Mesodermal cell (in vitro differentiated cells): ENCODE measurements around the gene ZNF584.

Experiments used
- H3K27ac ChIP-seq: 2 replicates; pipeline ENCODE4 v1.7.0; 2013; ENCODE audit warnings: mild to moderate bottlenecking, low read depth, low read length, moderate library complexity; ENCODE audit not compliant: severe bottlenecking
- H3K36me3 ChIP-seq: 2 replicates; pipeline ENCODE4 v1.7.1; 2013; ENCODE audit warnings: mild to moderate bottlenecking, low read length, moderate library complexity; ENCODE audit not compliant: control insufficient read depth, insufficient read depth
- H3K4me1 ChIP-seq: one replicate; pipeline ENCODE4 v1.7.1; 2013; ENCODE audit warnings: mild to moderate bottlenecking, low read length; ENCODE audit not compliant: insufficient read depth, control insufficient read depth, poor library complexity, severe bottlenecking
- H3K4me3 ChIP-seq: 2 replicates; pipeline ENCODE4 v1.7.0; 2013; ENCODE audit warnings: low read length, control low read depth, mild to moderate bottlenecking; ENCODE audit not compliant: insufficient read depth, poor library complexity, severe bottlenecking; ENCODE audit errors: extremely low read depth
- H3K9me3 ChIP-seq: 2 replicates; pipeline ENCODE4 v1.7.1; 2013; ENCODE audit warnings: mild to moderate bottlenecking, low read length, moderate library complexity; ENCODE audit not compliant: control insufficient read depth
- WGBS, 2 experiments: methylation state at CpG; one replicate each; pipeline ENCODE4 v1.1.5; 2013; ENCODE audit warnings: missing lambda C conversion rate in 2 of 2; ENCODE audit not compliant: insufficient coverage in 2 of 2; 5-methylcytosine and 5-hydroxymethylcytosine counted together

ZNF584 gene

GRCh38 chr19:58387338-58388174 lies 20.9 kb upstream of the ZNF584 start:
- 9% methylated on average over 35 to 36 of the region's 39 CpGs for WGBS, 2 experiments
- Histone ChIP-seq H3K4me3 (peak overlapping the region; percentile 81), H3K27ac (peak overlapping the region; percentile 50), H3K9me3 (no peaks in the 10 kb centered on the region), H3K36me3 (peaks cover 46% of the 10 kb centered on the region), H3K4me1 (peaks cover 27% of the 10 kb centered on the region)

- WGBS, 2 experiments: 100% methylated on average over 1 to 2 of the region's 3 CpGs
- H3K4me3 ChIP-seq: peak overlapping the region; percentile 81
Measured at GRCh38 chr19:58388175-58388526, 20.3 kb upstream of the ZNF584 start.

GRCh38 chr19:58392945-58393724 lies 15.3 kb upstream of the ZNF584 start:
- no peaks in the 10 kb centered on the region for H3K9me3 ChIP-seq

More at GRCh38 chr19:58388175-58388526, 20.3 kb upstream of the ZNF584 start:
- Histone ChIP-seq H3K9me3 (no peaks in the 10 kb centered on the region), H3K36me3 (peaks cover 51% of the 10 kb centered on the region), H3K27ac (no peak overlapping the region), H3K4me1 (peaks cover 27% of the 10 kb centered on the region)

GRCh38 chr19:58393725-58394033 lies 14.8 kb upstream of the ZNF584 start:
- peaks cover 68% of the 10 kb centered on the region for H3K36me3 ChIP-seq
- no peak overlapping the region for H3K4me3 ChIP-seq
- H3K4me1 ChIP-seq: peaks cover 7% of the 10 kb centered on the region
- H3K9me3 ChIP-seq: no peaks in the 10 kb centered on the region
- no peak overlapping the region for H3K27ac ChIP-seq
- WGBS, 2 experiments: 97 to 100% methylated on average over 3 to 4 of the region's 4 CpGs

More at GRCh38 chr19:58392945-58393724, 15.3 kb upstream of the ZNF584 start:
- Histone ChIP-seq H3K27ac (no peak overlapping the region), H3K4me1 (peaks cover 13% of the 10 kb centered on the region), H3K4me3 (no peak overlapping the region), H3K36me3 (peaks cover 73% of the 10 kb centered on the region)
- WGBS, 2 experiments: 94 to 96% methylated on average over 17 to 23 of the region's 26 CpGs

GRCh38 chr19:58394821-58395219 lies 13.6 kb upstream of the ZNF584 start:
- Histone ChIP-seq H3K9me3 (no peaks in the 10 kb centered on the region), H3K36me3 (peaks cover 57% of the 10 kb centered on the region), H3K4me1 (peaks cover 3% of the 10 kb centered on the region), H3K27ac (no peak overlapping the region), H3K4me3 (no peak overlapping the region)
- WGBS, 2 experiments: 100% methylated on average over 2 of the region's 3 CpGs

GRCh38 chr19:58395220-58395978 lies 13.1 kb upstream of the ZNF584 start, which contains the start of gene RNF225:
Gene RNF225 (plus strand): TSS chr19:58395656. CDS start chr19:58396090, 434 bp downstream.
- 62 to 65% methylated on average over 15 to 19 of the region's 21 CpGs for WGBS, 2 experiments
- no peak within 1 kb of the TSS for H3K4me3 ChIP-seq

GRCh38 chr19:58395979-58396627 lies 12.3 kb upstream of the ZNF584 start:
- no peak overlapping the region for H3K27ac ChIP-seq
- 53 to 65% methylated on average over 46 to 69 of the region's 75 CpGs for WGBS, 2 experiments
- H3K36me3 ChIP-seq: peaks cover 46% of the 10 kb centered on the region
- no peaks in the 10 kb centered on the region for H3K9me3 ChIP-seq
- no peak overlapping the region for H3K4me3 ChIP-seq
- peaks cover 6% of the 10 kb centered on the region for H3K4me1 ChIP-seq

More at GRCh38 chr19:58395220-58395978, 13.1 kb upstream of the ZNF584 start, which contains the start of gene RNF225:
- Histone ChIP-seq H3K4me1 (peaks cover under 1% of the 10 kb centered on the region), H3K9me3 (no peaks in the 10 kb centered on the region), H3K36me3 (peaks cover 53% of the 10 kb centered on the region), H3K27ac (no peak within 1 kb of the TSS)

- Histone ChIP-seq H3K9me3 (no peaks in the 10 kb centered on the region), H3K4me3 (no peak overlapping the region), H3K4me1 (peaks cover 6% of the 10 kb centered on the region), H3K27ac (no peak overlapping the region), H3K36me3 (peaks cover 39% of the 10 kb centered on the region)
- WGBS, 2 experiments: 92 to 93% methylated on average over 56 to 58 of the region's 58 CpGs
Measured at GRCh38 chr19:58396691-58397532, 11.5 kb upstream of the ZNF584 start.

GRCh38 chr19:58397533-58398037 lies 10.9 kb upstream of the ZNF584 start:
- H3K27ac ChIP-seq: no peak overlapping the region
- H3K4me3 ChIP-seq: no peak overlapping the region
- no peaks in the 10 kb centered on the region for H3K9me3 ChIP-seq
- H3K36me3 ChIP-seq: peaks cover 33% of the 10 kb centered on the region
- WGBS, 2 experiments: 80 to 83% methylated on average over 6 of the region's 7 CpGs
- H3K4me1 ChIP-seq: peaks cover 6% of the 10 kb centered on the region
